GM23248 (cell line): ENCODE data around the gene TP63. TPM values are rescaled to one million over a fixed set of nuclear protein-coding genes. Genes with fewer than 3 reads are reported as not detected.

Source experiments
- DNase-seq: peaks from one replicate; pipeline ENCODE4 v3.0.0-alpha.2; 2015
- H2AFZ ChIP-seq: fragments of 200-600 bp; sonication (generic); 2 replicates; pipeline ENCODE4 v1.6.1; 2016; ENCODE audit warnings: antibody characterized with exemption
- H3F3A ChIP-seq: fragments of 200-600 bp; sonication (generic); 2 replicates; pipeline ENCODE4 v1.6.1; 2016; ENCODE audit warnings: mild to moderate bottlenecking, antibody characterized with exemption, mixed run types; ENCODE audit not compliant: insufficient read depth
- H3K27ac ChIP-seq: fragments of 200-600 bp; sonication (generic); 2 replicates; pipeline ENCODE4 v1.5.1; 2016; ENCODE audit warnings: mild to moderate bottlenecking
- H3K27me3 ChIP-seq: fragments of 200-600 bp; sonication (generic); replicated peaks from 2 replicates; pipeline ENCODE4 v1.6.1; 2016; ENCODE audit warnings: mild to moderate bottlenecking; ENCODE audit not compliant: insufficient read depth
- H3K36me3 ChIP-seq: fragments of 200-600 bp; sonication (generic); 2 replicates; pipeline ENCODE4 v1.6.1; 2016; ENCODE audit warnings: low read depth, mild to moderate bottlenecking
- H3K4me1 ChIP-seq: fragments of 200-600 bp; sonication (generic); 2 replicates; pipeline ENCODE4 v1.6.1; 2016; ENCODE audit warnings: mild to moderate bottlenecking; ENCODE audit not compliant: insufficient read depth
- H3K4me2 ChIP-seq: fragments of 200-600 bp; sonication (generic); one replicate; pipeline ENCODE4 v1.6.1; 2016; ENCODE audit warnings: mild to moderate bottlenecking; ENCODE audit not compliant: unreplicated experiment
- H3K4me3 ChIP-seq: fragments of 200-600 bp; sonication (generic); 2 replicates; pipeline ENCODE4 v1.5.1; 2016; ENCODE audit warnings: mild to moderate bottlenecking
- H3K79me2 ChIP-seq: fragments of 200-600 bp; sonication (generic); 2 replicates; pipeline ENCODE4 v1.6.1; 2016; ENCODE audit warnings: mild to moderate bottlenecking; ENCODE audit not compliant: insufficient read depth
- H3K9ac ChIP-seq: fragments of 200-600 bp; sonication (generic); 2 replicates; pipeline ENCODE4 v1.6.1; 2016; ENCODE audit warnings: mild to moderate bottlenecking
- H3K9me2 ChIP-seq: fragments of 200-600 bp; sonication (generic); 2 replicates; pipeline ENCODE4 v1.6.1; 2016; ENCODE audit warnings: mixed run types, mild to moderate bottlenecking, moderate library complexity; ENCODE audit not compliant: insufficient read depth
- H3K9me3 ChIP-seq: fragments of 200-600 bp; sonication (generic); one replicate; pipeline ENCODE4 v1.6.1; 2017; ENCODE audit warnings: low read depth
- H4K20me1 ChIP-seq: fragments of 200-600 bp; sonication (generic); 2 replicates; pipeline ENCODE4 v1.6.0; 2016; ENCODE audit not compliant: insufficient read depth
- EZH2 ChIP-seq: fragments of 200-600 bp; sonication (generic); IDR thresholded peaks from 2 replicates; pipeline ENCODE4 v1.6.1; 2018; ENCODE audit warnings: antibody characterized with exemption, mild to moderate bottlenecking; ENCODE audit not compliant: insufficient read depth, poor library complexity, severe bottlenecking
- EZH2phosphoT487 ChIP-seq: fragments of 200-600 bp; sonication (generic); IDR thresholded peaks from 2 replicates; pipeline ENCODE4 v1.6.1; 2018; ENCODE audit warnings: antibody characterized with exemption, moderate library complexity, mild to moderate bottlenecking, low read depth; ENCODE audit not compliant: insufficient read depth
- WGBS, 2 experiments: methylation state at CpG; one replicate each; pipeline ENCODE4 v1.1.6; 2015 to 2017; ENCODE audit warnings: low lambda C conversion rate in 2 of 2, low coverage in 1 of 2; ENCODE audit errors: missing lambda C conversion rate in 2 of 2; 5-methylcytosine and 5-hydroxymethylcytosine counted together
- in situ Hi-C: fragments of 300-500 bp; cut with MboI; formaldehyde crosslinking; loops from 2 replicates; pipeline ENCODE4 v1.15.0; 2020
- polyA plus RNA-seq: library from polyadenylated mRNA; unstranded; fragments of >200 nt; fragmentation: Nextera tagmentation; extraction: Ambion mirVana; gene quantifications from 2 replicates; pipeline ENCODE4 v1.2.1, GENCODE V29; 2016
- total RNA-seq: library from RNA; depleted of rRNA; stranded (reverse); fragments of >200 nt; shearing (Covaris generic); gene quantifications from 2 replicates; pipeline ENCODE4 v1.2.3, GENCODE V29; 2014

TP63 gene
- total and polyA plus RNA-seq, 2 experiments from 2014 or later = not detected

- H3K27ac ChIP-seq = no peak overlapping the region
- H3F3A ChIP-seq = no peaks in the 10 kb centered on the region
- H3K4me2 ChIP-seq = no peak overlapping the region
- no peaks in the 10 kb centered on the region for H3K27me3 ChIP-seq
- H2AFZ ChIP-seq = no peak overlapping the region
- H3K79me2 ChIP-seq = no peaks in the 10 kb centered on the region
- H3K4me1 ChIP-seq = no peaks in the 10 kb centered on the region
- DNase-seq = no peak
- no peaks in the 10 kb centered on the region for H3K36me3 ChIP-seq
- H3K9ac ChIP-seq = no peak overlapping the region
- no peaks in the 10 kb centered on the region for H4K20me1 ChIP-seq
- H3K9me3 ChIP-seq = no peaks in the 10 kb centered on the region
- no peak overlapping the region for H3K4me3 ChIP-seq
- in situ Hi-C loops = no loop called here
- TF ChIP-seq EZH2 (no peak), EZH2phosphoT487 (no peak)
- H3K9me2 ChIP-seq = no peaks in the 10 kb centered on the region
- WGBS, 2 experiments = 43 to 59% methylated on average over 6 of the region's 6 CpGs
These were observed 127.0 kb downstream of the TP63 start for GRCh38 chr3:189758186-189758585.

GRCh38 chr3:189766416-189766815, 135.2 kb downstream of the TP63 start:
- TF ChIP-seq EZH2phosphoT487 (no peak), EZH2 (no peak)
- no peaks in the 10 kb centered on the region for H4K20me1 ChIP-seq
- no peak overlapping the region for H3K4me2 ChIP-seq
- H3K27ac ChIP-seq = no peak overlapping the region
- no peaks in the 10 kb centered on the region for H3K4me1 ChIP-seq
- H3K27me3 ChIP-seq = no peaks in the 10 kb centered on the region
- DNase-seq = no peak
- H3K9me3 ChIP-seq = no peaks in the 10 kb centered on the region
- H3K79me2 ChIP-seq = no peaks in the 10 kb centered on the region
- in situ Hi-C loops = no loop called here
- no peak overlapping the region for H3K4me3 ChIP-seq
- WGBS, 2 experiments = 76 to 80% methylated on average over 2 of the region's 2 CpGs
- H3K36me3 ChIP-seq = no peaks in the 10 kb centered on the region
- no peak overlapping the region for H2AFZ ChIP-seq
- H3F3A ChIP-seq = no peaks in the 10 kb centered on the region
- H3K9ac ChIP-seq = no peak overlapping the region
- no peaks in the 10 kb centered on the region for H3K9me2 ChIP-seq

- Histone ChIP-seq H3K9me2 (no peaks in the 10 kb centered on the region), H3K9me3 (no peaks in the 10 kb centered on the region), H3K4me3 (peak overlapping the region; percentile 57), H3K36me3 (no peaks in the 10 kb centered on the region), H3K9ac (no peak overlapping the region), H3K4me2 (peak overlapping the region; percentile 87), H3F3A (peaks cover 31% of the 10 kb centered on the region), H2AFZ (peak overlapping the region; percentile 65), H4K20me1 (no peaks in the 10 kb centered on the region), H3K27ac (peak overlapping the region; percentile 76), H3K79me2 (no peaks in the 10 kb centered on the region), H3K4me1 (peaks cover 23% of the 10 kb centered on the region), H3K27me3 (no peaks in the 10 kb centered on the region)
- no peak for DNase-seq
- WGBS, 2 experiments = 47% methylated on average over 4 of the region's 4 CpGs
- in situ Hi-C loops = no loop called here
- TF ChIP-seq EZH2 (no peak), EZH2phosphoT487 (no peak)
These were observed 140.8 kb downstream of the TP63 start for GRCh38 chr3:189771842-189772450.

GRCh38 chr3:189772584-189772983, 141.4 kb downstream of the TP63 start:
- no peaks in the 10 kb centered on the region for H3K27me3 ChIP-seq
- in situ Hi-C loops = no loop called here
- peak overlapping the region; percentile 76 for H3K27ac ChIP-seq
- no peak for TF ChIP-seq EZH2
- no peak for TF ChIP-seq EZH2phosphoT487
- H3K9ac ChIP-seq = peak overlapping the region; percentile 52
- peak overlapping the region; percentile 65 for H2AFZ ChIP-seq
- H3K4me3 ChIP-seq = peak overlapping the region; percentile 57
- H3K4me2 ChIP-seq = peak overlapping the region; percentile 87
- no peaks in the 10 kb centered on the region for H3K9me2 ChIP-seq
- H3K9me3 ChIP-seq = no peaks in the 10 kb centered on the region
- no peaks in the 10 kb centered on the region for H3K79me2 ChIP-seq
- H3F3A ChIP-seq = peaks cover 31% of the 10 kb centered on the region
- H4K20me1 ChIP-seq = no peaks in the 10 kb centered on the region
- peak; percentile 64 for DNase-seq
- no peaks in the 10 kb centered on the region for H3K36me3 ChIP-seq
- 0 to 5% methylated on average over 2 of the region's 2 CpGs for WGBS, 2 experiments
- H3K4me1 ChIP-seq = peaks cover 23% of the 10 kb centered on the region
